ENCODE data around the gene PIEZO2.

- TF ChIP-seq EZH2 (IDR thresholded peaks at IDR 0.05; ENCODE audit: borderline replicate concordance, insufficient read depth, low read depth, low read length, poor library complexity, severe bottlenecking): no peak
- TF ChIP-seq CTCF (IDR thresholded peaks at IDR 0.05): no peak
Observed at GRCh38 chr18:10924290-10924689, 225.1 kb downstream of the PIEZO2 start.

Data from B cell (primary cell).